HCT116 (cell line): ENCODE data around the gene OPHN1. TPM values are rescaled to one million over a fixed set of nuclear protein-coding genes. Genes with fewer than 3 reads are reported as not detected.

Experiments
- ATAC-seq: fragments of 200-7000 bp; cut with Tn5 transposase; 2 replicates; pipeline ENCODE4 v1.9.1; 2020; ENCODE audit warnings: mild to moderate bottlenecking, moderate library complexity
- BruUV-seq: library from RNA; stranded (reverse); fragments of 400-500 nt; replicated peaks from 2 replicates; lab custom pipeline; 2021; lab: Mats Ljungman, UMichigan
- CTCF ChIA-PET: fragments of 300-600 bp; sonication (Branson Sonifier 250); formaldehyde crosslinking; loops from one replicate; lab custom pipeline; 2021; ENCODE audit warnings: antibody characterized with exemption; lab: Charles Lee
- POLR2A ChIA-PET: fragments of 300-600, 350-600 bp; sonication (Branson Sonifier 250); formaldehyde crosslinking; loops from one replicate; lab custom pipeline; 2021; ENCODE audit warnings: antibody characterized with exemption; lab: Charles Lee
- RAD21 ChIA-PET, 2 experiments: fragments of 300-600 bp; sonication (Branson Sonifier 250); formaldehyde crosslinking; loops; one replicate each; lab custom pipeline; 2023; ENCODE audit warnings: low total read pairs in 2 of 2; ENCODE audit not compliant: uncharacterized antibody in 2 of 2, unreplicated experiment in 2 of 2, low non-redundant PET in 1 of 2; lab: Charles Lee
- DNase-seq: peaks from one replicate; pipeline ENCODE4 v3.0.0-alpha.2; 2010; ENCODE audit warnings: low read depth, low spot score
- H2AFZ ChIP-seq: fragments of 200-600 bp; shearing (Covaris generic), sonication (generic); 2 replicates; pipeline ENCODE4 v1.6.1; 2017; ENCODE audit warnings: low read depth, mixed run types, mixed read lengths, antibody characterized with exemption, low read length; ENCODE audit not compliant: poor library complexity, severe bottlenecking
- H3K27ac ChIP-seq: 2 replicates; pipeline ENCODE4 v1.5.1; 2012; ENCODE audit warnings: low read depth, low read length
- H3K27me3 ChIP-seq: fragments of 200-600 bp; sonication (generic); 2 replicates; pipeline ENCODE4 v1.6.1; 2016; ENCODE audit warnings: mixed run types, low read length, mixed read lengths; ENCODE audit not compliant: insufficient read depth
- H3K36me3 ChIP-seq, 2 experiments: fragments of 200-500 bp in 1 of 2; fragments of 200-600 bp in 1 of 2; sonication (Bioruptor generic) in 1 of 2; sonication (generic) in 1 of 2; 2 replicates each; pipeline versions ENCODE4 v1.5.1 to v1.6.1; 2014 to 2016; ENCODE audit warnings: low read length in 2 of 2, inconsistent platforms in 1 of 2, mixed read lengths in 1 of 2, mixed run types in 1 of 2; ENCODE audit not compliant: insufficient read depth in 2 of 2, control insufficient read depth in 1 of 2
- H3K4me1 ChIP-seq, 2 experiments: fragments of 200-600 bp in 1 of 2; sonication (generic) in 1 of 2; 2 replicates each; pipeline versions ENCODE4 v1.5.1 to v1.6.1; 2012 to 2017; ENCODE audit warnings: low read length in 2 of 2, inconsistent platforms in 1 of 2, mild to moderate bottlenecking in 1 of 2, mixed read lengths in 1 of 2, mixed run types in 1 of 2, moderate library complexity in 1 of 2; ENCODE audit not compliant: insufficient read depth in 2 of 2, control insufficient read depth in 1 of 2
- H3K4me2 ChIP-seq: fragments of 200-600 bp; sonication (generic); 2 replicates; pipeline ENCODE4 v1.6.1; 2017; ENCODE audit warnings: mixed run types, low read length, mixed read lengths
- H3K4me3 ChIP-seq, 2 experiments: fragments of 200-600 bp in 1 of 2; sonication (generic) in 1 of 2; replicated peaks in 1 of 2; 2 replicates each; pipeline ENCODE4 v1.5.1; 2011 to 2016; ENCODE audit warnings: low read length in 2 of 2, control low read depth in 1 of 2, low read depth in 1 of 2, mild to moderate bottlenecking in 1 of 2, mixed read lengths in 1 of 2, mixed run types in 1 of 2
- H3K79me2 ChIP-seq: fragments of 200-600 bp; sonication (generic); 2 replicates; pipeline ENCODE4 v1.6.1; 2017; ENCODE audit warnings: mild to moderate bottlenecking, mixed run types, low read length, moderate library complexity, mixed read lengths; ENCODE audit not compliant: insufficient read depth
- H3K9ac ChIP-seq: fragments of 200-600 bp; sonication (generic); 2 replicates; pipeline ENCODE4 v1.6.1; 2016; ENCODE audit warnings: low read length, mixed read lengths
- H3K9me2 ChIP-seq: fragments of 200-600 bp; sonication (generic), shearing (Covaris generic); 2 replicates; pipeline ENCODE4 v1.6.1; 2017; ENCODE audit warnings: mixed run types, mild to moderate bottlenecking, moderate library complexity; ENCODE audit not compliant: insufficient read depth
- H3K9me3 ChIP-seq, 2 experiments: fragments of 200-500 bp in 1 of 2; fragments of 200-600 bp in 1 of 2; sonication (Bioruptor generic) in 1 of 2; sonication (generic) in 1 of 2; 2 replicates each; pipeline ENCODE4 v1.6.1; 2014 to 2017; ENCODE audit warnings: low read length in 2 of 2, mixed read lengths in 2 of 2, inconsistent platforms in 1 of 2, low read depth in 1 of 2, mild to moderate bottlenecking in 1 of 2, mixed run types in 1 of 2, moderate library complexity in 1 of 2; ENCODE audit not compliant: control insufficient read depth in 1 of 2, insufficient read depth in 1 of 2
- H4K20me1 ChIP-seq: fragments of 200-600 bp; sonication (generic), shearing (Covaris generic); 2 replicates; pipeline ENCODE4 v1.6.1; 2017; ENCODE audit warnings: mixed run types, mild to moderate bottlenecking, moderate library complexity; ENCODE audit not compliant: insufficient read depth
- CBX3 ChIP-seq: IDR thresholded peaks from 2 replicates; pipeline ENCODE4 v1.6.1; 2012; ENCODE audit warnings: low read depth
- EGR1 ChIP-seq: IDR thresholded peaks from 2 replicates; pipeline ENCODE4 v1.6.1; 2012; ENCODE audit warnings: low read depth
- ELF1 ChIP-seq: IDR thresholded peaks from 2 replicates; pipeline ENCODE4 v1.6.1; 2012; ENCODE audit warnings: low read depth, borderline replicate concordance
- FOSL1 ChIP-seq: IDR thresholded peaks from 2 replicates; pipeline ENCODE4 v1.6.1; 2012; ENCODE audit warnings: low read depth
- JUND ChIP-seq: IDR thresholded peaks from 2 replicates; pipeline ENCODE4 v1.6.1; 2012
- POLR2A ChIP-seq: IDR thresholded peaks from 2 replicates; pipeline ENCODE4 v1.7.0; 2011; ENCODE audit warnings: borderline replicate concordance; ENCODE audit not compliant: insufficient read depth, insufficient read length; ENCODE audit errors: extremely low read depth
- RAD21 ChIP-seq: IDR thresholded peaks from 2 replicates; pipeline ENCODE4 v1.6.1; 2012; ENCODE audit warnings: low read depth, mild to moderate bottlenecking
- REST ChIP-seq: IDR thresholded peaks from 2 replicates; pipeline ENCODE4 v1.6.1; 2012; ENCODE audit warnings: low read depth
- SIN3A ChIP-seq: IDR thresholded peaks from 2 replicates; pipeline ENCODE4 v1.6.1; 2012; ENCODE audit warnings: low read depth
- TCF7L2 ChIP-seq: IDR thresholded peaks from 2 replicates; pipeline ENCODE4 v1.7.0; 2011; ENCODE audit warnings: borderline replicate concordance, inconsistent platforms; ENCODE audit not compliant: insufficient read depth, insufficient read length; ENCODE audit errors: extremely low read depth
- ZBTB33 ChIP-seq: IDR thresholded peaks from 2 replicates; pipeline ENCODE4 v1.6.1; 2011; ENCODE audit warnings: mild to moderate bottlenecking, low read length, moderate library complexity; ENCODE audit not compliant: insufficient replicate concordance; ENCODE audit errors: extremely low read depth
- intact Hi-C: fragments of 100-400 bp; cut with micrococcal nuclease; formaldehyde crosslinking; loops from 2 replicates; pipeline ENCODE4 v1.10.0; 2022
- total RNA-seq: library from RNA; stranded (reverse); gene quantifications from one replicate; pipeline ENCODE4 v1.2.1, GENCODE V29; 2021; ENCODE audit not compliant: unreplicated experiment
- TF ChIP-seq, protein P1 (sequence below), 3 experiments: fragments of 200-600 bp in 1 of 3; sonication (generic) in 1 of 3; IDR thresholded peaks in 2 of 3; conservative IDR thresholded peaks in 1 of 3; 2 replicates each; pipeline ENCODE4 v1.5.1; 2012 to 2017; ENCODE audit warnings: low read depth in 2 of 3, low read length in 2 of 3, antibody characterized with exemption in 1 of 3, borderline replicate concordance in 1 of 3, control low read depth in 1 of 3, mild to moderate bottlenecking in 1 of 3, mixed read lengths in 1 of 3, mixed run types in 1 of 3, moderate library complexity in 1 of 3; ENCODE audit not compliant: insufficient read depth in 1 of 3

OPHN1 gene
- total RNA-seq, 1 experiment from 2014 or later, result 2.9 TPM

DNA sequence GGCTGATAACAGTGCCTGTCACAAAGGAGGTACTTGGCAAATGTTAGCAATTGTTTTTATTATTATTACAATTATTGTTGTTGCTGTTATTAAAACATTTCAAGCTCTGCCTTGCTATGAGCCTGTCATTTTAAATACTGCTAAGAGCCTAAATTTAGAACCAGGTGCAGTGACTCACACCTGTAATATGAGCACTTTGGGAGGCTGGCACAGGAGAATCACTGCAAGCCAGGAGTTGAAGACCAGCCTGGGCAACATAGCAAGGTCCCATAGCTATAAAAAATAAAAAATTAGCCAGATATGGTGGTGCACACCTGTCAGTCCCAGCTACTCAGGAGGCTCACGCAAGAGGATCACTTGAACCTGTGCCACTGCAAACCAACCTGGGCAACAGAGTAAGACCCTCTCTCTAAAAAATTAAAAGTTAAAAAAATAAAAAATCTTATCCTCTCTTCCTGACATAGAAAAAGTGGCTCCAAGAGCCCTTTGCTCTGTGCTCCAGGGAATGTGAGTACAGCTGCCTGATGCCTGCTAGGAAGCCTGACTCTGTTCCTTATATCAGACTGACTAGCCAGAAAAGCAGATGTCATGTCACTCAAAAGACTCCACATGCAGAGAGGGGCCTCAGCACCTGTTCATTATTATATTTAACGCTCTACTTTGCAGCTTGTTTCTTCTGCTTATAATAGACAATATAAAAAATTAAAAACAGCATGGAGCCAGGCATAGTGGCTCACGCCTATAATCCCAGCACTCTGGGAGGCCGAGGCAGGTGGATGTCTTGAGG lies 234.0 kb downstream of the OPHN1 start:
- CTCF ChIA-PET, result interaction anchor here (1.4 kb wide), 1 partner anchor 511 kb away, joined by 4 read pairs; no protein-coding TSS in a partner anchor

More for the DNA sequence above, 234.0 kb downstream of the OPHN1 start:
- Histone ChIP-seq H3K27me3 (no peaks in the 10 kb centered on the region), H3K4me1 (peaks cover 10 to 16% of the 10 kb centered on the region in 2 experiments), H3K9me2 (no peaks in the 10 kb centered on the region), H3K9ac (no peak overlapping the region), H2AFZ (no peak overlapping the region), H3K27ac (no peak overlapping the region), H3K36me3 (no peaks in the 10 kb centered on the region), H3K4me2 (peak overlapping the region; percentile 29), H4K20me1 (no peaks in the 10 kb centered on the region), H3K4me3 (no peak overlapping the region), H3K9me3 (no peaks in the 10 kb centered on the region), H3K79me2 (no peaks in the 10 kb centered on the region)
- ChIA-PET POLR2A (no interaction called here), RAD21 (no interaction called here)
- BruUV-seq, result no TSS peak
- no peak for DNase-seq
- TF ChIP-seq JUND (no peak), CBX3 (no peak), POLR2A (no peak), ELF1 (no peak), TCF7L2 (no peak), FOSL1 (no peak), RAD21 (no peak), ZBTB33 (no peak), SIN3A (no peak), REST (no peak), EGR1 (no peak)
- TF ChIP-seq, protein P1, sequence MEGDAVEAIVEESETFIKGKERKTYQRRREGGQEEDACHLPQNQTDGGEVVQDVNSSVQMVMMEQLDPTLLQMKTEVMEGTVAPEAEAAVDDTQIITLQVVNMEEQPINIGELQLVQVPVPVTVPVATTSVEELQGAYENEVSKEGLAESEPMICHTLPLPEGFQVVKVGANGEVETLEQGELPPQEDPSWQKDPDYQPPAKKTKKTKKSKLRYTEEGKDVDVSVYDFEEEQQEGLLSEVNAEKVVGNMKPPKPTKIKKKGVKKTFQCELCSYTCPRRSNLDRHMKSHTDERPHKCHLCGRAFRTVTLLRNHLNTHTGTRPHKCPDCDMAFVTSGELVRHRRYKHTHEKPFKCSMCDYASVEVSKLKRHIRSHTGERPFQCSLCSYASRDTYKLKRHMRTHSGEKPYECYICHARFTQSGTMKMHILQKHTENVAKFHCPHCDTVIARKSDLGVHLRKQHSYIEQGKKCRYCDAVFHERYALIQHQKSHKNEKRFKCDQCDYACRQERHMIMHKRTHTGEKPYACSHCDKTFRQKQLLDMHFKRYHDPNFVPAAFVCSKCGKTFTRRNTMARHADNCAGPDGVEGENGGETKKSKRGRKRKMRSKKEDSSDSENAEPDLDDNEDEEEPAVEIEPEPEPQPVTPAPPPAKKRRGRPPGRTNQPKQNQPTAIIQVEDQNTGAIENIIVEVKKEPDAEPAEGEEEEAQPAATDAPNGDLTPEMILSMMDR (IDR thresholded peaks at IDR 0.05 in 2 of 3, conservative IDR thresholded peaks at IDR 0.05 in 1 of 3; ENCODE audit: borderline replicate concordance in 1 of 3, insufficient read depth in 1 of 3, low read depth in 2 of 3, low read length in 2 of 3), result no peak
- peak; percentile 64 for ATAC-seq
- intact Hi-C loops, result loop anchor here (5.0 kb wide), 2 partner anchors 263 to 608 kb away; no protein-coding TSS in a partner anchor
